Endodermal cell (in vitro differentiated cells): ENCODE measurements around the gene C22orf23. TPM values are rescaled to one million over a fixed set of nuclear protein-coding genes. Genes with fewer than 3 reads are reported as not detected.

Experiments used
- DNase-seq: peaks from one replicate; pipeline ENCODE4 v3.0.0-alpha.2; 2017
- H3K27ac ChIP-seq: 2 replicates; pipeline ENCODE4 v1.5.1; 2013; ENCODE audit warnings: mild to moderate bottlenecking, low read depth, low read length, moderate library complexity
- H3K27me3 ChIP-seq: 2 replicates; pipeline ENCODE4 v1.6.1; 2013; ENCODE audit warnings: mild to moderate bottlenecking, low read length, moderate library complexity; ENCODE audit not compliant: insufficient read depth, control insufficient read depth, poor library complexity, severe bottlenecking
- H3K36me3 ChIP-seq: 2 replicates; pipeline ENCODE4 v1.7.0; 2013; ENCODE audit warnings: mild to moderate bottlenecking, low read length, moderate library complexity; ENCODE audit not compliant: control insufficient read depth, insufficient read depth
- H3K4me1 ChIP-seq: one replicate; pipeline ENCODE4 v1.7.0; 2013; ENCODE audit warnings: low read length; ENCODE audit not compliant: control insufficient read depth, insufficient read depth
- H3K4me3 ChIP-seq: 2 replicates; pipeline ENCODE4 v1.5.1; 2013; ENCODE audit warnings: mild to moderate bottlenecking, low read length, moderate library complexity
- H3K9ac ChIP-seq: 2 replicates; pipeline ENCODE4 v1.6.1; 2013; ENCODE audit warnings: mild to moderate bottlenecking, low read length, moderate library complexity; ENCODE audit not compliant: poor library complexity, severe bottlenecking; ENCODE audit errors: extremely low read depth
- H3K9me3 ChIP-seq: 2 replicates; pipeline ENCODE4 v1.6.1; 2013; ENCODE audit warnings: mild to moderate bottlenecking, low read length, moderate library complexity; ENCODE audit not compliant: control insufficient read depth
- H3K27ac Mint-ChIP-seq: 2 replicates; pipeline ENCODE4 v1.8.0; 2020; ENCODE audit warnings: mixed read lengths
- H3K27me3 Mint-ChIP-seq: 2 replicates; pipeline ENCODE4 v1.8.0; 2021; ENCODE audit warnings: mild to moderate bottlenecking, mixed read lengths; ENCODE audit not compliant: insufficient read depth
- H3K36me3 Mint-ChIP-seq: 2 replicates; pipeline ENCODE4 v1.8.0; 2020; ENCODE audit warnings: low read depth, mixed read lengths
- H3K4me1 Mint-ChIP-seq: 2 replicates; pipeline ENCODE4 v1.8.0; 2020; ENCODE audit warnings: mixed read lengths
- H3K4me3 Mint-ChIP-seq: 2 replicates; pipeline ENCODE4 v1.8.0; 2020; ENCODE audit warnings: mild to moderate bottlenecking, moderate library complexity, mixed read lengths
- H3K9me3 Mint-ChIP-seq: 2 replicates; pipeline ENCODE4 v1.8.0; 2020; ENCODE audit warnings: mild to moderate bottlenecking, mixed read lengths
- WGBS, 2 experiments: methylation state at CpG; one replicate each; pipeline versions ENCODE4 v1.1.5 to v1.1.7; 2013; ENCODE audit warnings: missing lambda C conversion rate in 2 of 2, mixed read lengths in 1 of 2; ENCODE audit not compliant: insufficient coverage in 1 of 2, insufficient read length in 1 of 2; 5-methylcytosine and 5-hydroxymethylcytosine counted together
- total RNA-seq, 2 donors: library from RNA; stranded (reverse); fragmentation: NEBNext Ultra II Directional in 1 of 2; extraction: Animal tissue kit (Norgen Biotek cat#: 25700) in 1 of 2; gene quantifications; 2 replicates in 1 of 2; 3 replicates in 1 of 2; pipeline ENCODE4 v1.2.1, GENCODE V29; 2021
- TF ChIP-seq, protein P1 (sequence below): fragments of 200-600 bp; sonication (generic); conservative IDR thresholded peaks from 2 replicates; pipeline ENCODE4 v1.5.0; 2021; ENCODE audit warnings: antibody characterized with exemption, mild to moderate bottlenecking

The C22orf23 gene
- total RNA-seq, 2 donors from 2014 or later = 0.29 to 0.44 TPM

DNA sequence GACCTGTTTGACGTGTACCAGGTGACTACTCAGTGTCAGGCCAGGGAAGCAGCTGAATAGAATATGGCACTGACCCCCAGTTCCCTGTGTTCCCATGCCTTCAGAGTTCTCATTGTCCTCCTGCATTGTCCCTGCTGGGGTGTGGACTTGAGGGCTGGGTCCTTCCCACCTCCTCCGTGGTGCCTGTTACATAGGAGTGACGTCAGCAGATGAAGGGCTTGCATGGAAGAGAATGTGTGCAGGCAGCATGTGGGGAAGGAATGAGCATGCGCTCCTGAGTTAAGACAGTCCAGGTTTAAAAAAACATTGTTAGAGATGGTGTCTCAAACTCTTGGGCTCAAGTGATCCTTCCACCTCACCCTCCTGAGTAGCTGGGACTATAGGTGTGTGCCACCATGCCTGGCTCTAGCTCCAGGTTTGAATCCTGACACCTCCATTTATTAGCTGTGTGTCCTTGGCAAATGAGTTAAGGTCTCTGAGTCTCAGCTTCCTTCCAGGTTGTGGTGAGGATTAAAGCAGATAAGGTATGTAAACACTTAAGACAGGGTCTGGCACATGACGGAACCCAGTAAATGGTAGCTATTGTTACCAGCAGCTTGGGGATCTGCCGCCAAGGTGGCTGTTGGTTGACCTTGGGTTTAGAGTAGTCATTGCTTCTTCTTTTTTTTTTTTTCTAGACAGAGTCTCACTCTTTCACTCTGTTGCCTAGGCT is 38.5 kb upstream of the C22orf23 start:
- H3K9me3 ChIP-seq = no peaks in the 10 kb centered on the region
- Mint-ChIP-seq H3K4me1 (peaks cover 14% of the 10 kb centered on the region), H3K9me3 (no peaks in the 10 kb centered on the region), H3K36me3 (peaks cover 2% of the 10 kb centered on the region), H3K4me3 (no peak overlapping the region), H3K27ac (no peak overlapping the region), H3K27me3 (no peaks in the 10 kb centered on the region)
- TF ChIP-seq, protein P1, sequence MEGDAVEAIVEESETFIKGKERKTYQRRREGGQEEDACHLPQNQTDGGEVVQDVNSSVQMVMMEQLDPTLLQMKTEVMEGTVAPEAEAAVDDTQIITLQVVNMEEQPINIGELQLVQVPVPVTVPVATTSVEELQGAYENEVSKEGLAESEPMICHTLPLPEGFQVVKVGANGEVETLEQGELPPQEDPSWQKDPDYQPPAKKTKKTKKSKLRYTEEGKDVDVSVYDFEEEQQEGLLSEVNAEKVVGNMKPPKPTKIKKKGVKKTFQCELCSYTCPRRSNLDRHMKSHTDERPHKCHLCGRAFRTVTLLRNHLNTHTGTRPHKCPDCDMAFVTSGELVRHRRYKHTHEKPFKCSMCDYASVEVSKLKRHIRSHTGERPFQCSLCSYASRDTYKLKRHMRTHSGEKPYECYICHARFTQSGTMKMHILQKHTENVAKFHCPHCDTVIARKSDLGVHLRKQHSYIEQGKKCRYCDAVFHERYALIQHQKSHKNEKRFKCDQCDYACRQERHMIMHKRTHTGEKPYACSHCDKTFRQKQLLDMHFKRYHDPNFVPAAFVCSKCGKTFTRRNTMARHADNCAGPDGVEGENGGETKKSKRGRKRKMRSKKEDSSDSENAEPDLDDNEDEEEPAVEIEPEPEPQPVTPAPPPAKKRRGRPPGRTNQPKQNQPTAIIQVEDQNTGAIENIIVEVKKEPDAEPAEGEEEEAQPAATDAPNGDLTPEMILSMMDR = no peak
- no peaks in the 10 kb centered on the region for H3K36me3 ChIP-seq
- H3K9ac ChIP-seq = no peak overlapping the region
- H3K4me3 ChIP-seq = no peak overlapping the region
- DNase-seq = no peak
- WGBS, 2 experiments = 66 to 90% methylated on average over 4 to 6 of the region's 6 CpGs
- H3K4me1 ChIP-seq = peaks cover 4% of the 10 kb centered on the region
- H3K27ac ChIP-seq = no peak overlapping the region
- H3K27me3 ChIP-seq = no peaks in the 10 kb centered on the region

DNA sequence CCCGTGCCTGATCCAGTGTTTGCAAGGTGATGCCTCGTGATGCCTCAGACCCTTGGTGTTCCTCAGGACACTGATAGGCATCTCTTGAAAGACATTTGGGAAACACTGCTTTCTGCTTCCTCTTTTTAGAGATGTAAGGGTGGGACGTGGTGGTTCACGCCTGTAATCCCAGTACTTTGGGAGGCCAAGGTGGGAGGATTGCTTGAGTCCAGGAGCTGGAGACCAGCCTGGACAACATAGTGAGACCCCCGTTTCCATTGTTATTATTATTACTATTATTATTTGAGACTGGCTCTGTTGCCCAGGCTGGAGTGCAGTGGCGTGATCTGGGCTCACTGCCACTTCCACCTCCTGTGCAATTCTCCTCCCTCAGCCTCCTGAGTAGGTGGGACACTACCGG is 37.5 kb upstream of the C22orf23 start:
- H3K9me3 ChIP-seq = no peaks in the 10 kb centered on the region
- Mint-ChIP-seq H3K4me1 (peaks cover 14% of the 10 kb centered on the region), H3K4me3 (no peak overlapping the region), H3K36me3 (peaks cover 2% of the 10 kb centered on the region), H3K27me3 (no peaks in the 10 kb centered on the region), H3K27ac (no peak overlapping the region), H3K9me3 (no peaks in the 10 kb centered on the region)
- 83 to 92% methylated on average over 2 to 6 of the region's 7 CpGs for WGBS, 2 experiments
- no peak overlapping the region for H3K9ac ChIP-seq
- no peaks in the 10 kb centered on the region for H3K36me3 ChIP-seq
- H3K4me3 ChIP-seq = no peak overlapping the region
- H3K27ac ChIP-seq = no peak overlapping the region
- peaks cover 4% of the 10 kb centered on the region for H3K4me1 ChIP-seq
- DNase-seq = no peak
- H3K27me3 ChIP-seq = no peaks in the 10 kb centered on the region
- TF ChIP-seq, protein P1 = no peak

DNA sequence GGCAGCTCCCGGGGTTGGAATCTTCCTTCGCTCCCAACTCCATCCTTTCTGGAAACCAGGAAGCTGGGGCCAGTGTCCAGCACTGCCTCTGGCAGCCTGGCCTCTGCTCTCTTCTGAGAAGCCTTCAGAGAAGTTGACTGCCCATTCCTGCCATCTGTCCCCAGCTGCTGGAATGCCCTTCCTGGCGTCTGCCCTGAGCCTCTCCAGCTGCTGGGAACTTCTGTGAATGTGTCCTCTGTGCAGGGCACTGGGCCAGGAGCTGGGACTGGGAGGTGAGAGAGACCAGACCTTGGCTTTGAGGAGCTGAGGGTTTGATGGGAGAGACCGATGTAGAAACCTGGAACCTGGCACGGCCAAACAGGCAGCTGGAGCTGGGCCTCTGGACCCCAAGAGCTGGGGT is 36.9 kb upstream of the C22orf23 start:
- H3K9ac ChIP-seq = no peak overlapping the region
- H3K9me3 ChIP-seq = no peaks in the 10 kb centered on the region
- Mint-ChIP-seq H3K27ac (no peak overlapping the region), H3K4me3 (no peak overlapping the region), H3K36me3 (peaks cover 2% of the 10 kb centered on the region), H3K9me3 (no peaks in the 10 kb centered on the region), H3K27me3 (peaks cover 2% of the 10 kb centered on the region), H3K4me1 (peaks cover 17% of the 10 kb centered on the region)
- H3K36me3 ChIP-seq = no peaks in the 10 kb centered on the region
- peaks cover 4% of the 10 kb centered on the region for H3K4me1 ChIP-seq
- DNase-seq = no peak
- TF ChIP-seq, protein P1 = no peak
- H3K27me3 ChIP-seq = no peaks in the 10 kb centered on the region
- H3K4me3 ChIP-seq = no peak overlapping the region
- H3K27ac ChIP-seq = no peak overlapping the region
- WGBS, 2 experiments = 92 to 94% methylated on average over 3 to 5 of the region's 5 CpGs
